Putamen (tissue), 1 donor: ENCODE data around the gene ABCC10.
A peak's percentile ranks its signal among the peaks of the same experiment; 100 is the strongest.
"Not testable (repeated sequence)": the region's sequence is repeated elsewhere in the genome, so short reads cannot be mapped to it uniquely, and the experiment has no call there.

Source experiments
- DNase-seq: peaks from one replicate; pipeline ENCODE4 v3.0.0-alpha.2; 2016; ENCODE audit warnings: low spot score

Gene ABCC10

DNA sequence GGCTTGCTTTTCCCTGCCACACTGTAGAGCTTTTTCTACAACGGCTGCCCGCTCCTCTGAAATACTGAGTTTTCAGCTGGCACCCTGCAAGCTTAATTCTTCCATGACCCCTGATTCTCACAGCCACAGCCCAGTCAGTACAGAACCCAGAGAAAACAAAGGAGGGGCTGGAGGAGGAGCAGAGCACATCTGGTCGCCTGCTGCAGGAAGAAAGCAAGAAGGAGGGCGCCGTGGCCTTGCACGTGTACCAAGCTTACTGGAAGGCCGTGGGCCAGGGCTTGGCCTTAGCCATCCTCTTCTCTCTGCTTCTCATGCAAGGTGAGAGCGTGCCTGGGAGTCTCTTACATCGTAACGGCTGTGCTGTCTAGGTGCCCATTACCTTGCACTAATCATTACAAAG, 16.7 kb downstream of the ABCC10 start:
- no peak for DNase-seq

DNA sequence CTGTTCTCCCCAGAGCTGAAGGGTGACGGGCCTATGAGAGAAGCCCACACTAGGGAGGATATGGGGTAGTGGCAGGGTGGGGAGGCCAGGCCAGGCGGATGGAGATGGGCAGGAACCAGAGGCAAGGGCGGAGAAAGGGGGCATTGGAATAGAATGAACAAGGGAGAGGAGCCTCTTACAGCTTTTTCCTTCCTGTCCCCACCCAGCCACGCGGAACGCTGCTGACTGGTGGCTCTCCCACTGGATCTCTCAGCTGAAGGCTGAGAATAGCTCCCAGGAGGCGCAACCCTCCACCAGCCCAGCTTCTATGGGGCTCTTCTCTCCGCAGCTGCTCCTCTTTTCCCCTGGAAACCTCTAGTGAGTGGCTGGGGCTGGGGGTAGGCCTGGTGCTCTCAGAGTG, 17.2 kb downstream of the ABCC10 start:
- peak; percentile 32 for DNase-seq

DNA sequence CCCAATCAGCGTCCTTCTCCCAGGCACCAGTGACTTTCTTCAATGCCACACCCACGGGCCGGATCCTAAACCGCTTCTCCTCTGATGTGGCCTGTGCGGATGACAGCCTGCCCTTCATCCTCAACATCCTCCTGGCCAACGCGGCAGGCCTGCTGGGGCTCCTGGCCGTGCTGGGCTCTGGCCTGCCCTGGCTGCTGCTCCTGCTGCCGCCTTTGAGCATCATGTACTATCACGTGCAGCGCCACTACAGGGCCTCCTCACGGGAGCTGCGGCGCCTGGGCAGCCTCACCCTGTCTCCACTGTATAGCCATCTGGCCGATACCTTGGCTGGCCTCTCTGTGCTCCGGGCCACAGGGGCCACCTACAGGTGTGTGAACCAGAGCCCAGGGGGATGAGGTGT, 18.2 kb downstream of the ABCC10 start:
- no peak for DNase-seq

DNA sequence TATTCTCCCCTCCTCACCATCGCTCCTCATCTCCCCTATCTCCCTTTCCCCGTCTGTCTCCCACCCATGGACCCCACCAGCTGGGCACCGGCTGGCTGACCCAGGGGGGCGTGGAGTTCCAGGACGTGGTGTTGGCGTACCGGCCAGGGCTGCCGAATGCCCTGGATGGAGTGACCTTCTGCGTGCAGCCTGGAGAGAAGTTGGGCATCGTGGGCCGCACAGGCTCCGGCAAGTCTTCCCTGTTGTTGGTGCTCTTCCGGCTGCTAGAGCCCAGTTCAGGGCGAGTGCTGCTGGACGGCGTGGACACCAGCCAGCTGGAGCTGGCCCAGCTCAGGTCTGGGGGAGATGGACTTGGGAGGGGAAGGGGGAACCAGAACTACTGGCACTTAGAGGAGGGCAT, 20.3 kb downstream of the ABCC10 start:
- no peak for DNase-seq

DNA sequence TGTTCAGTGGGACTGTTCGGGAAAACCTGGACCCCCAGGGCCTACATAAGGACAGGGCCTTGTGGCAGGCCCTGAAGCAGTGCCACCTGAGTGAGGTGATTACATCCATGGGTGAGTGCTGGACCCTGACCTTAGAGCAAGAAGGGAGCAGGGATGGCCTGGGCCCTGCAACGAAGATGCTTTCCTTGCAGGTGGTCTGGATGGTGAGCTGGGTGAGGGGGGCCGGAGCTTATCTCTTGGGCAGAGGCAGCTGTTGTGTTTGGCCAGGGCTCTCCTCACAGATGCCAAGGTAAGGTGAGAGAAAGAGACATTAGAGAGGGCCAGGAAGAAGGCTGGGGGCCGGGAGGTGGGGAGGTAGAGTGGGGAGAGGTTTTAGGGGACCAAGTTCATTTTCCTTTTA, 21.6 kb downstream of the ABCC10 start:
- no peak for DNase-seq

DNA sequence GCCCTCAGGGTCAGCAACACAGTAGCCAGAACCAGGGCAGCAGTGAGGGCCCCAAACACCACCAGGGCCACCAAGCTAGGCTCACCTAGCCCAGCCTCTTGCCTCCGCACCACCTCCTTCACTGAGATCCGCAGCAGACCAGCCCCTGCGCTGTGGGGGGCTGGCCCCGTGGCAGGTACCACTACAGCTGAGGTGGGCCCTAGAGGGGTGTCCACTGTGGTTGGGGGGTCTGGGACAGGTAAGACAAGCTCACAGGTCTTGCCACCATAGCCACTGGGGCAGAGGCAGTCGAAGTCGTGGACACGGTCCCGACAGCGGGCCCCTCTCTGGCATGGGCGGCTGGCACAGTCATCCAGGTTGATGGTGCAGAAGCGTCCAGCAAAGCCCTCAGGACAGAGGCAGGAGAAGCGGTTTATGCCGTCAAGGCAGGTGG, 23.4 kb downstream of the ABCC10 start:
- DNase-seq: no peak

DNA sequence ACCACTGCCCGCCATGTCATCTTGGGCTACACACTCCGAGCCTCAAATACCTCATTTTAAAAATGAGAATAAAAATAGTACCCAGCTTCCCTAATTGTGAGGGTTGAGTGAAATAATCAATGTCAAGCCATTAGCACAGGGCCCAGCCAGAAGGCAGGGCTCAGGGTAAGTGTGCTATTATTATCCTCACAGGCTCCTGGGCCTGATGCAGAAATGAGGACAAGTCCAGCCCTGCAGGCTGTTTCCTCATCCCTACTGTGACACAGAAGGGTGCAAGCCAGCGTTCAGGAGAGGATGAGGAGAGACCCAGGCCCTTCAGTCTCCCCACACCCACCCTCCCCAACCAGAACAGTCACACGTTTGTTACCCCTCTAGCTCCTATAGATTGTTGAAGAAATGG, 24.0 kb downstream of the ABCC10 start:
- DNase-seq: no peak

DNA sequence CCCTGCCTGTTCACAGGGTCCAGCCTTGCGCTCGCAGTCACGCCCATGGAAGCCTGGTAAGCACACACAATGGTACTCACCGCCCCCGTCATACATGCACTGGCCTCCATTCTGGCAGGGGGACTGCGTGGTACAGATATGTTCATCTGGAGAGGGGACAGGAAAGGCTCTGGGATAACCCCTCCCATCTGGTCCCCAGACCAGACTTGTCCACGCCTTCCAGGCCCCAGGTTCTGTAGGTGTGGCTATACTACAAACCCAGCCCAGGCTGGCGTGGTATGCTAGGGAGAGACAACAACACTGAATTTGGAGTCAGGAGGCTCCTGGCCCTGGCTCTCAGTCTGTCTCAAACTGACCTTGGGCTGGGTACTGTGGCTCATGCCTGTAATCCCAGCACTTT, 24.6 kb downstream of the ABCC10 start:
- DNase-seq: no peak

DNA sequence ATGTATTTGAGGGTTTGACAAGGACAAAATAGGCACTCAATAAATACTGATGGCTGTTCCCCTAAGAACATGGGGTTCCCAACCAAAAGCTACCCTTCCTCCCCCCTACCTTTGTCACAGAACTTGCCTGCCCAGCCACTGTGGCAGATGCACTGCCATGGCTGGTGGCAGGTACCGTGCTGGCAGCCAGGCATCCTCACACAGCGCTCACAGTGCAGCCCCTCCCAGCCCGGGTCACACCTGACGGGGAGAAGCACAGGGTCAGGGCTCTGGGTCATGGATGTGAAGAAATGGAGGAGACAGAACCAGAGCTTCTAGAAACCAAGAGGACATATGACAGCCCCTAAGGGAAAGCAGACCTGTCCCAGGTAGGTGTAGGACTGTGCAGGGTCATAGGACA, 25.6 kb downstream of the ABCC10 start:
- no peak for DNase-seq

DNA sequence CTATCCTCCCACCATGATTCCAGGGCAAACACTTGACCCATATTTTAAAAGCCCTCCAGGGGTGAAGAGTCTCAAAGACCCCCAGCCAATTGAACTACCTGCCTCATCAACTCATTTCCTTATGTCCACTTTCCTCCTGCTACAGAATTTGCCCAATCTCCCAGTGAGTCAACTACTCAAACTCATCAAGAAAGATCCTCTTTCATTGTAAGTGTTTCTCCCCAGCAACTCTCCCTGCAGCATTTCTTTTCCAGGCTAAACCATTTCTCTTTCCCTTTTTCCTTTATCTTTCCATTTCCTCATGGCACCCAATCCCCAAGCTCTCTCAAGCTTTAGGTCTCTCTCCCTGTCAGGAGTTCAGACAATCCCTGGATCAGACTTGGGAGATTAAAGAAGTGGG, 26.5 kb downstream of the ABCC10 start:
- DNase-seq: no peak

DNA sequence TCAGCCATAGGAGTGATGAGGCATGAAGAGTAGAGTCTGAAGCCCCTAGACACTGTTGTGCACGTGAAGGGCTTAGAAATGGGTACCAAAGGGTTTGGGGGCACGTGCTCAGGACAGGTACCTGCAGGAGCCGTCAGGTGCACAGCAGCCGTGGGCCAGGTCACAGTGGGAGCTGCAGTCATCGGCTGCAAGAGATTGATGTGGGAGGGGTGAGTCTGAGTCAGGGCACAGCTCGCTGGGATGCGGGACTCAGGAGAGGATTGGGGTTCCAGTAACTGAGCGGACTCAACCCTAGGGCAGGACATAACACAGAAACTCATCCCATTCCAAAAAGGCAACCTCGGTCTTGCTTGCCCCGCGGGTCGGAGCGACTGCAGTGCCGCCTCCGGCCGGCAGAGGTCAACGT, 27.0 kb downstream of the ABCC10 start:
- DNase-seq: peak; percentile 78

DNA sequence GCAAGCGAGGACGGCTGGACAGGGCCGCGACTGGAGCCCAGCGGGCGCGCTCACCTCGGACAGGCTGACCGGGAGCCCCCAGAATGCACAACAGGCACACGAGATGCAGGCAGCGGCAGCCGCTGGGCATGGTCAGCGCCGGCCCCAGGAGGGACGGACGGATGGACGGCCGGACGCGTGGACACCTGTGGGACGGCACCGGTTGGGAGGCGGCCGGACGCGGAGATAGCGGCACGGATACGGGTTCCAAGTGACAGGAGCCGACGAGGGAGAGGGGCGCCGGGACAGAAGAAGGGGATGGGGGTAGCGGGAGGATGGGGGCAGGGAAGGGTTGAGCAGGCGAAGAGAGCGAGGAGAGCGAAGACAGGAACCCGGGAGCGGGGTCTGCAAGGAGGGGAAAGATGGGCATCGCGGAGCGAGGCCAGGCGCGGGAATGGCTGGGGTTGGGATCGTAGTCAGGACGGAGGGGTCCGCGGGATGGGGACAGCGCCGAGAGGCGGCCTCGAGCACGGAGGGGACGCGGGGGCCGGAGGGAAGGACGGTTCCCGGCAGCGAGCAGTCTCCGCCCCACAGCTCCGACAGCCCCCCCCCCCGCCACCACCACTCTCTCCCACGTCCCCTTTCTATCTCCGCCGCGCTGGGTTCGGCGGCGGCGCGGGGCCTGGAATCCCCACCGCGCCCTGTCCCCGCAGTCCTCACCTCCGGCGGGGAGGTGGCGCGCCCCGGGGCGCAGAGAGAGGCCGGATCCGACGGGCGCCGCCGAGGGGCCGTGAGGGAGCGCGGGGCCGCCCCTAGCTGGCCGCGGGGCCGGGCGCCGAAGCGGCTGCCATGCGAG, 27.6 kb downstream of the ABCC10 start:
- DNase-seq: peak; percentile 33

DNA sequence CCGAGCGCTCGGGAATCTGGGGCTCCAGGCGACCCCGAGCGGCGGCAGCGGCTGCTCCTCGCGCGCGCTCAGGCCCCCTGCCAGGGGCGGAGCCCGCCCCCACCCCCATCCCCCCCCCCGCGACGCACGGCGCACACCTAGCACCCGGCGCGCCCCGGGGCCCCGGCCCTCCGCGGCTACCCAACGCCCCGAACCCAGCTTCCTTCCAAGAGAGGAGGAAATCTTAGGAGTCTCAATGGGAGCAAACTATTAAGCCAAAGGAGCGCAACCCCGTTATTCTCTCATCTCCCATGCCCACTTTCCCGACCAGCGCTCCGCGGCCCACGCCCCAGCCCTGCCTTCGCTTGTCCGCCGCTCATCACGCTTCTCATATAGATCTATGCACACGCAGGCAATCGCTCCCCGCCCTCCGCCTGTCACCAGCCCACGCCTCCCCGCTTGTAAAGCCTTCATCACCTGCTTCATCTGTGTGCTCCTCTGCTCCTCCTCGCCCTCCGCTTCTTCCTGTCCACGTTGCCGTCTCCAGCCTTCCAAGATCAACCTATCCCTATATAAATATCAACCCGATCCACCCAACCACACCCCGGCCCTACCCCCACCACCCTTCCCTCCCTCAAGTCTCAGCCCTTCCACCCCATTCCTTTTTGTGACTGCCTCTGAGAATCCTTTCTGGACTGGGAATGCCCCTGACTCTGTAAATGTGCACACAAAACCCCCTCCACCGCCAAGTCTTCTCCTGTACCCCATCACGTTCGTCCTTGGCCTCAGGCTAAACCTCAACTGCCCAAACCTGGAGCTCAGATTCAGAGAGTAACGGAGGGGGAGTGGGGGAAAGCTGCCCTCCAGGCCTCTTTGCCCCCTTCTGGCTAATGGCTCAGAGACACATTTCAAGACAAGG, 28.4 kb downstream of the ABCC10 start, which contains the start of gene DLK2:
TSS of gene DLK2 (minus strand) at position 18 of the 898 bp plus-strand sequence. CDS start 723 bp downstream, outside the sequence.
- peak; percentile 62 for DNase-seq

DNA sequence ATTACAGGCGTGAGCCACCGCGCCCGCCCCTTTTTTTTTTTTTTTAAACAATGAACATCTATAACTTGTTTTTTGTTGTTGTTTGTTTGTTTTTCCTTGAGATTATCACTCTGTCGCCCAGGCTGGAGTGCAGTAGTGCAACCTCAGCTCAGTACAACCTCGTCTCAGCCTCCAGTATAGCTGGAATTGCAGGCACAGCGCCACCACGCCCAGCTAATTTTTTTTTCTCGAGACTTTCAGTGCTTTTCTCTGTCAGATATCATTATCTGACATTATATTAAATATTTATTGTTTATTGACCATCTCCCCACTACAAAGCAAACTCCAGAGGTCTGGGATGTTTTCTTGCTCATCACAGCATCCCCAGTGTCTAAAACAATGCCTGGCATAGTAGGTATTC, 30.3 kb downstream of the ABCC10 start:
- no peak for DNase-seq

DNA sequence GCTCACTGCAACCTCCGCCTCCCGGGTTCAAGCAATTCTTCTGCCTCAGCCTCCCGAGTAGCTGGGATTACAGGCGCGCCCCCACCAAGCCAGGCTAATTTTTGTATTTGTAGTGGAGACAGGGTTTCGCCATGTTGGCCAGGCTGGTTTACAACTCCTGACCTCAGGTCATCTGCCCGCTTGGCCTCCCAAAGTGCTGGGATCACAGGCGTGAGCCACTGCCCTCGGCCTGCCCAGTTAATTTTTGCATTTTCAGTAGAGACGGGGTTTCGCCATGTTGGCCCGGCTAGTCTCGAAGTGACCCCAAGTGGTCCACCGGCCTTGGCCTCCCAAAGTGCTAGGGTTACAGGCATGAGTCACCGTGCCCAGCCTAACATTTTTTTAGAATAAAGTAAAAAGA, 30.8 kb downstream of the ABCC10 start:
- DNase-seq: not testable (repeated sequence)

DNA sequence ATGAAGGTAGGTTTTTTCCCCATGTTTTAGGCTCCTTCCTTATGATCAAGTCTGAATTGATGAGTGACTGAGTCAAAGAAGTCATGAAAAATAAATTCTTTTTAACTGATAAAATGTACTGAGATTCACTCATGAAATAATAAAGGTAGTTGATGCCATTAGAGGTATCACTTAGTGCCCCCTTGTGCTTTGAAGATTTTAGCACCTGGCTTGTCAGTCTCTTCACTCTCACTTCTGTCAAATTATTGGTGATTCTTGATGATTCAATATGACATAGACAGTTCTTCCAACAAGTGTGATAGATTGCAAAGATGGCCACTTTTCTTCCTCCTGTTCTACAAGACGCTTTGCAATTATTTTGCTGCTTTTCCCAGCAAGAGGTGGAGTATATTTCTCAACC, 32.2 kb downstream of the ABCC10 start:
- DNase-seq: no peak

DNA sequence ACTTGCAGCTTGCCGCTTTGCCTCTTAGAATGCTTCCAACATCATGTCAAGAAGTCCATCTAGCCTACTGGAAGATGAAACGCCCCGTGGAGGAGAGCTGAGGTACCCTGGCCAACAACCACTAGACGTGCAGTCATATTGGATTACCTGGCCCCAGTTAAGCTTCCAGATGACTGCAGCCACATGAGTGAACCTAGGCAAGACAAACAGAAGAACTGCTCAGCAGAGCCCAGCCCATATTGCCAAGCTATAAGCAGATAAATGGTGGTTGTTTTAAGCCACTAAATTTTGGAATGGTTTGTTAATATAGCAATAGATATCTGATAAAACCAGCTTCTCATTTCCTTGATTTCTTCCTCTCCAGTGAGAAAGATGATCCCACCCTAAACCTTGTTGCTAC, 32.7 kb downstream of the ABCC10 start:
- DNase-seq: no peak

DNA sequence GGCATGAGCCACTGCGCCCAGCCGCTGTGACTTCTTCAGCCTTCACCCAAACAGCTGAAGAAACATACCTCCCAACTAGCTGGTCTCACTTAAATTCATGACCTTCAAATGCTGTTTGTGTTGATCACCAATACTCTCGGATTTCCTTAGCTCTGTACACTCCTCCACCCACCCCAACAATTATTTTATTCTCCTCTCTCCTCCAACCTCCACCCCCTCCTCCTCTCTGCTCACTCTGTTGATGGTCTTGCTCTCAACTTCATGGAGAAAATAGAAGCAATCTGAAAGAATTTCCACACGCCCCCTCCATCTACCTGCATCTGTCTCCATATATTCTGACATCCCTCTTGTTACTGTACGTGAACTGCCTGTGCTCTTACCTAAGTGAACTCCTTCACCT, 34.6 kb downstream of the ABCC10 start:
- DNase-seq: peak; percentile 11

DNA sequence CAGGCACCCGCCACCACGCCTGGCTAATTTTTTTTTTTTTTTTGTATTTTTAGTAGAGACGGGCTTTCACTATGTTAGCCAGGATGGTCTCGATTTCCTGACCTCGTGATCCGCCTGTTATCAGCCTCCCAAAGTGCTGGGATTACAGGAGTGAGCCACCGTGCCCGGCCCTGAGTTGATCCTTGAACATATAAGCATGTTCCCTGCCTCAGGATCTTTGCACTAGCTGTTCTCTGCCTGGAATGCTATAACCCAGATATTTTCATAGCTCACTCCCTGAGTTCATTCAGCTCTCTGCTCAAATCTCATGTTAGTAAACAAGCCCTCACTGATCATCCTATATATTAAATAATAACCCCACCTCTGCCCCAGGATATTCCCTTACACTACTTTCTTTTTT, 37.0 kb downstream of the ABCC10 start:
- no peak for DNase-seq

DNA sequence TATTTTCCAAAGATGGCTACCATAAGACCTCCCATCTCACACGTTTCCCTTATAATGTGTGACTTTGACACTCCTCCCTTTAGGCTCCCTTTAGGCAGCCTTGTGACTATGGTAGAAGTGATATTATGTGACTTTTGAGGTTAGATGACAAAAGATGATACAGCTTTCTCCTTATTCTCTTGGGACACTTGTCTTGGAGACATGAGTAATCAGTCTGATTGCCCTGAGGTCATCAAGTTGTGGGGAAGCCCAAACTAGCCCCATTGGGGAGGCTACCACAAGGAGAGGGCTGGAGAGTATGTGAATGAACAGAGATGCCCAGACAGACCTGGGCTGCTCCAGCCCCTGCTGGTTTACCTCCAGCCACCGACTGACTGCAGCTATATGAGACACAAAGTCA, 38.6 kb downstream of the ABCC10 start:
- DNase-seq: no peak

DNA sequence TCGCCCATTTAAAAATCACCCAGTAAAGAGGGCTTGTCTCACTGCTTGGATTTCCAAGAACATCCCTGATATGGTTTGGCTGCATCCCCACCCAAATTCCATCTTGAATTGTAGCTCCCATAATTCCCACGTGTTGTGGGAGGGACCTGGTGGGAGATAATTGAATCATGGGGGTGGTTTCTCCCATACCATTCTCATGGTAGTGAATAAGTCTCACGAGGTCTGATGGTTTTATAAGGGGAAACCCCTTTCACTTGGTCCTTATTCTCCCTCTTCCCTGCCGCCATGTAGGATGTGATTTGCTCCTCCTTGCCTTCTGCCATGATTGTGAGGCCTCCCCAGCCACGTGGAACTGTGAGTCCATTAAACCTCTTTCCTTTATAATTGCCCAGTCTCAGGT, 39.9 kb downstream of the ABCC10 start:
- not testable (repeated sequence) for DNase-seq

DNA sequence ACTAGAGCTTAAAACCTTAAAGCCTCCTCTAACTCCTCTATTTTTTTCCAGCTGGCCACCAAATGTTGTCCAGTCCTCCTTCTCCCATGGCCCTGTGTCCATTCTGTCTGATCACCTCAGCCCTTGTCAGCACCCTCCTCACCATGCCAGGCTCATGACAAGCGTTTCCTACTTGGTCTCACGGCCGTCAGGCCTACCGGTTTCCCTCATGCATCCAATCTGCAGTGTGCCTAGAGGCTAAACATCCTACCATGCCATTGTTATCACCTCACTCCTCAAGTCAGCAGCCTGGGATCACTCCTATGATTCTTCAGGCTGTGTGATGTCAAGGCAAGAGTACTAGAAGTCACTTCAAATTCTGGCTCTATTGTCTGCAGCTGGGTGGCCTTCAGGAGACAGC, 40.4 kb downstream of the ABCC10 start:
- no peak for DNase-seq

DNA sequence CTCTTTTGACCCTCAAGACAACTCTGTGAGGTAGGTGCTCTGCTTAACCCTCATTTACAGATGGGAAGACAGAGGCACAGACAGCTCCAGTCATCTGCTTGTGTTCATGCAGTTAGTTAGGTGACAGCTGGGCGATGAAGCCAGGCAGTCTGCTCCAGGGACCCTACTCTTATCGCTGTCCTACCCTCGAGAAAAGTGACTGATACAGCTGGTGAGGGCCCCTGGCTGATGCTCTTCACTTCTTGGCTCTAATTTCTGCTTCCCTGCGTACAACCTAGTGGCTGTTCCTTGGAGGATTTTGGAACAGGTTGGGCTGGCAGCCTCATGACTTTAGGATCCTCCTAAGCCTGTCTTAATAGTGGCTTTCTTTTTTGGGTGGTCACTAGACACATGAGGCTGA, 40.9 kb downstream of the ABCC10 start:
- DNase-seq: no peak
